Karpas-422 (cell line): ENCODE data around the gene MST1R. TPM values are rescaled to one million over a fixed set of nuclear protein-coding genes. Genes with fewer than 3 reads are reported as not detected.
"Not testable (repeated sequence)": the region's sequence is repeated elsewhere in the genome, so short reads cannot be mapped to it uniquely, and the experiment has no call there.

Experiments
- DNase-seq: peaks from one replicate; pipeline ENCODE4 v3.0.0-alpha.2; 2015
- H2AFZ ChIP-seq: fragments of 200-600 bp; sonication (generic); 2 replicates; pipeline ENCODE4 v1.6.1; 2014; ENCODE audit warnings: antibody characterized with exemption, low read length, mixed read lengths
- H3K27ac ChIP-seq: fragments of 200-600 bp; sonication (generic); 2 replicates; pipeline ENCODE4 v1.5.1; 2014; ENCODE audit warnings: mild to moderate bottlenecking, low read length, moderate library complexity
- H3K27me3 ChIP-seq: fragments of 200-600 bp; sonication (generic); 2 replicates; pipeline ENCODE4 v1.6.1; 2014; ENCODE audit warnings: low read length, mixed read lengths
- H3K36me3 ChIP-seq: fragments of 200-600 bp; sonication (generic); 2 replicates; pipeline ENCODE4 v1.6.1; 2014; ENCODE audit warnings: low read length, mixed read lengths; ENCODE audit not compliant: insufficient read depth
- H3K4me1 ChIP-seq: fragments of 200-600 bp; sonication (generic); 2 replicates; pipeline ENCODE4 v1.6.1; 2014; ENCODE audit warnings: mild to moderate bottlenecking, low read length, mixed read lengths
- H3K4me2 ChIP-seq: fragments of 200-600 bp; sonication (generic); 2 replicates; pipeline ENCODE4 v1.6.1; 2014; ENCODE audit warnings: low read length, low read depth, mild to moderate bottlenecking; ENCODE audit not compliant: poor library complexity, severe bottlenecking
- H3K4me3 ChIP-seq: fragments of 200-600 bp; sonication (generic); 2 replicates; pipeline ENCODE4 v1.5.1; 2014; ENCODE audit warnings: mild to moderate bottlenecking, antibody characterized with exemption, low read length, mixed read lengths
- H3K79me2 ChIP-seq: fragments of 200-600 bp; sonication (generic); 2 replicates; pipeline ENCODE4 v1.6.1; 2014; ENCODE audit warnings: mild to moderate bottlenecking, low read length, mixed read lengths
- H3K9ac ChIP-seq: fragments of 200-600 bp; sonication (generic); 2 replicates; pipeline ENCODE4 v1.6.0; 2014; ENCODE audit warnings: low read length
- H3K9me2 ChIP-seq: fragments of 200-600 bp; sonication (generic), shearing (Covaris generic); replicated peaks from 2 replicates; pipeline ENCODE4 v1.6.0; 2014; ENCODE audit warnings: mild to moderate bottlenecking, low read length, moderate library complexity; ENCODE audit not compliant: insufficient read depth
- H3K9me3 ChIP-seq: fragments of 300-700, 200-600 bp; sonication (generic); 2 replicates; pipeline ENCODE4 v1.6.1; 2014; ENCODE audit warnings: low read length, mixed read lengths
- H4K20me1 ChIP-seq: fragments of 200-600 bp; sonication (generic); 2 replicates; pipeline ENCODE4 v1.6.1; 2014; ENCODE audit warnings: mild to moderate bottlenecking, antibody characterized with exemption, low read length, low read depth; ENCODE audit not compliant: insufficient read depth
- total RNA-seq: library from RNA; depleted of rRNA; stranded (reverse); fragments of >200 nt; shearing (Covaris generic); gene quantifications from 2 replicates; pipeline ENCODE4 v1.2.3, GENCODE V29; 2014; ENCODE audit warnings: low replicate concordance

Gene MST1R
- total RNA-seq, 1 experiment from 2014 or later = not detected

GRCh38 chr3:49906073-49906743 lies 2.5 kb upstream of the MST1R start:
- no peaks in the 10 kb centered on the region for H3K9me2 ChIP-seq
- H3K79me2 ChIP-seq = no peaks in the 10 kb centered on the region
- H3K27ac ChIP-seq = no peak overlapping the region
- H3K9me3 ChIP-seq = no peaks in the 10 kb centered on the region
- no peak overlapping the region for H2AFZ ChIP-seq
- H3K27me3 ChIP-seq = no peaks in the 10 kb centered on the region
- H3K4me2 ChIP-seq = peak overlapping the region; percentile 56
- DNase-seq = peak; percentile 81
- H3K9ac ChIP-seq = peak overlapping the region; percentile 34; the same call in 1 of the 2 replicates
- no peaks in the 10 kb centered on the region for H4K20me1 ChIP-seq
- peak overlapping the region; percentile 25; the same call in 1 of the 2 replicates for H3K4me3 ChIP-seq
- H3K36me3 ChIP-seq = no peaks in the 10 kb centered on the region
- peaks cover 16% of the 10 kb centered on the region for H3K4me1 ChIP-seq

- H3K36me3 ChIP-seq, H3K27me3 ChIP-seq, H3K9me3 ChIP-seq, DNase-seq, H3K79me2 ChIP-seq, H4K20me1 ChIP-seq, H3K27ac ChIP-seq, H3K9me2 ChIP-seq, H2AFZ ChIP-seq: not testable (repeated sequence)
- Histone ChIP-seq H3K4me1 (peaks cover 16% of the 10 kb centered on the region), H3K4me3 (peak overlapping the region; percentile 67), H3K9ac (peak overlapping the region; percentile 72; the same call in 1 of the 2 replicates), H3K4me2 (peak overlapping the region; percentile 63)
Observed at GRCh38 chr3:49904448-49904847, 775 bp upstream of the MST1R start.

- H3K9me3 ChIP-seq = no peaks in the 10 kb centered on the region
- no peaks in the 10 kb centered on the region for H4K20me1 ChIP-seq
- H3K36me3 ChIP-seq = no peaks in the 10 kb centered on the region
- no peak overlapping the region for H3K4me3 ChIP-seq
- H3K27me3 ChIP-seq = no peaks in the 10 kb centered on the region
- no peak overlapping the region for H3K9ac ChIP-seq
- no peak for DNase-seq
- H3K79me2 ChIP-seq = no peaks in the 10 kb centered on the region
- no peak overlapping the region for H3K4me2 ChIP-seq
- H3K27ac ChIP-seq = no peak overlapping the region
- H3K9me2 ChIP-seq = no peaks in the 10 kb centered on the region
- peaks cover 16% of the 10 kb centered on the region for H3K4me1 ChIP-seq
- no peak overlapping the region for H2AFZ ChIP-seq
Observed at GRCh38 chr3:49902511-49903345, 945 bp downstream of the MST1R start.

DNA sequence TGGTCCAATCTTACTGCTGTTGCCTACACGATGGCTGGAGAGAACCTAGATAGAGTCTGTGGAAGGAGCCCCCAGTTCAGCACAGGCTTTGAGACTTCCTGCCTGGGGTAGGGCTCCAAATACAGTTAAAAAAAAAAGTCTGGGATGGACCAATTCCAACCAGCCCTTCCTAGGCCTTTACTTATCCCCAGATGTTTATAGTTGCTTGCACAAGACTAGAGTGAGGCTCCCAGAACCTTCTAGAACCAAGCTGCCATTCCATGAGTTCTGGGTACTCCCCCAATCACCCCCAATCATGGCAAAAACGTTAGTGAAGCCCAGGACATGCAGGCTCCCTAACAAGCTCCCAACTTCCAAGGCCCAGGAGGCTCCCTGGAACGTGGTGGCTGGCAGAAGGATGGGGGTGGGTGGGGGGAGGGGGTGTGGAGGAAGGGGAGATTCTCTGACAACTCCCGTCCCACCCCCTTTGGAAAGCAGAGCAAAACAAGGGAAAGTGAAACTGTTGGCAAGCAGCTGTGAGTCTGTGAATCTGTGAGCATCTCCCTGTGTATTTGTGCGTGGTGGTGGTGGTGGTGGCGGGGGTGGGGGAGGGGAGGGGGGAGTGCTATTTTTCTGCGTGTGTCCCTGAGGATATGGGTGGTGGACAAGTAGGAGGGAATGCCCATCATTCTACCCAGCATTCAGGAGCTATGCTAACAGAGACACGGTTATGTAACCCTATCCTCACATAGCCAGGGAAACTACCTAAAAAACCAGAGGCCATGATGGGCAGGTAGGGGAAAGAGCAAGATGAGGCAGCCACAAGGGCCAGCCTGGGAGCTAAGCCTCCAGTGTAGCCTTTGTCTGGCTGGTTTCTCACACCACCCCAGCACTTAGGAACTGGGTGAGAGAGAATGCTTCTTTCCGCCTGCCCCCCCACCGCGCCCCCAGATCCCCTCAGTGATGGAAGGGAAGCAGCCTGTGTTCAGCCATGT lies 2.0 kb downstream of the MST1R start:
- H2AFZ ChIP-seq = no peak overlapping the region
- no peaks in the 10 kb centered on the region for H3K9me2 ChIP-seq
- H3K4me1 ChIP-seq = peaks cover 16% of the 10 kb centered on the region
- no peaks in the 10 kb centered on the region for H3K36me3 ChIP-seq
- no peak for DNase-seq
- H3K79me2 ChIP-seq = no peaks in the 10 kb centered on the region
- no peak overlapping the region for H3K4me3 ChIP-seq
- H3K27me3 ChIP-seq = no peaks in the 10 kb centered on the region
- no peak overlapping the region for H3K4me2 ChIP-seq
- H3K9me3 ChIP-seq = no peaks in the 10 kb centered on the region
- H4K20me1 ChIP-seq = no peaks in the 10 kb centered on the region
- H3K9ac ChIP-seq = no peak overlapping the region
- H3K27ac ChIP-seq = no peak overlapping the region

GRCh38 chr3:49900491-49901153 lies 3.1 kb downstream of the MST1R start:
- H2AFZ ChIP-seq = no peak overlapping the region
- H3K4me3 ChIP-seq = no peak overlapping the region
- H3K27ac ChIP-seq = no peak overlapping the region
- H3K9me3 ChIP-seq = no peaks in the 10 kb centered on the region
- H3K79me2 ChIP-seq = no peaks in the 10 kb centered on the region
- H3K4me1 ChIP-seq = peaks cover 7% of the 10 kb centered on the region
- H3K36me3 ChIP-seq = no peaks in the 10 kb centered on the region
- H3K9me2 ChIP-seq = no peaks in the 10 kb centered on the region
- no peak overlapping the region for H3K4me2 ChIP-seq
- no peak for DNase-seq
- H3K9ac ChIP-seq = no peak overlapping the region
- no peaks in the 10 kb centered on the region for H3K27me3 ChIP-seq
- H4K20me1 ChIP-seq = no peaks in the 10 kb centered on the region

- Histone ChIP-seq H3K79me2 (no peaks in the 10 kb centered on the region), H2AFZ (no peak overlapping the region), H3K4me2 (no peak overlapping the region), H3K9ac (no peak overlapping the region), H3K27ac (no peak overlapping the region), H3K9me3 (no peaks in the 10 kb centered on the region), H3K36me3 (no peaks in the 10 kb centered on the region), H3K4me1 (peaks cover 7% of the 10 kb centered on the region), H3K27me3 (no peaks in the 10 kb centered on the region), H4K20me1 (no peaks in the 10 kb centered on the region), H3K9me2 (no peaks in the 10 kb centered on the region), H3K4me3 (no peak overlapping the region)
- DNase-seq = peak; percentile 87
Observed at GRCh38 chr3:49899815-49900214, 3.9 kb downstream of the MST1R start.

GRCh38 chr3:49898991-49899390 lies 4.7 kb downstream of the MST1R start:
- H3K9ac ChIP-seq = no peak overlapping the region
- no peak overlapping the region for H3K4me2 ChIP-seq
- H3K4me1 ChIP-seq = peaks cover 2% of the 10 kb centered on the region
- H3K27ac ChIP-seq = no peak overlapping the region
- no peak for DNase-seq
- H3K79me2 ChIP-seq = no peaks in the 10 kb centered on the region
- H3K9me2 ChIP-seq = no peaks in the 10 kb centered on the region
- no peak overlapping the region for H2AFZ ChIP-seq
- no peaks in the 10 kb centered on the region for H3K36me3 ChIP-seq
- no peaks in the 10 kb centered on the region for H3K9me3 ChIP-seq
- no peaks in the 10 kb centered on the region for H4K20me1 ChIP-seq
- H3K27me3 ChIP-seq = no peaks in the 10 kb centered on the region
- H3K4me3 ChIP-seq = no peak overlapping the region
